Effector CD4-positive, alpha-beta T cell (primary cell): ENCODE data around the gene HTR5A.

Experiments used
- DNase-seq: peaks from one replicate; pipeline ENCODE4 v3.0.0-alpha.2; 2020

Gene HTR5A

DNA sequence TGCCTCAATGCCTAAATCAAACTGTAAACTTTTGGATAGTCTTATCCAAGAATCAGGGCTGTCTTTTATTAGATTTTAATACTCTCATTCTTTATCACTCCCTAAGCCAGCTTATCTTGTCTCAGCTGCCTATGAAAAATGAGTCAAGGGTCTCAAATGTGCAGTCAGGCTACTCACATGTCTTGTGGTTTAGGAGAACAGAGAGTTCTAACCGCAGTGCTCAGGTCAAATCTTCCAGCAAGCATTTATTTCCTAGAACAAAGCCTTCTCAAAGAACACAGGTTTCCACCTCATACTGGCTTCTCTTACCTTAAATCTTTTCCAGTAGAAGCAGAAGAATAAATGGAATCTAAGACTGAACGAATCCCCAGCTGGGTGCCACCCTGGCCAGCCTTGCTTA lies 23.5 kb downstream of the HTR5A start:
- no peak for DNase-seq

DNA sequence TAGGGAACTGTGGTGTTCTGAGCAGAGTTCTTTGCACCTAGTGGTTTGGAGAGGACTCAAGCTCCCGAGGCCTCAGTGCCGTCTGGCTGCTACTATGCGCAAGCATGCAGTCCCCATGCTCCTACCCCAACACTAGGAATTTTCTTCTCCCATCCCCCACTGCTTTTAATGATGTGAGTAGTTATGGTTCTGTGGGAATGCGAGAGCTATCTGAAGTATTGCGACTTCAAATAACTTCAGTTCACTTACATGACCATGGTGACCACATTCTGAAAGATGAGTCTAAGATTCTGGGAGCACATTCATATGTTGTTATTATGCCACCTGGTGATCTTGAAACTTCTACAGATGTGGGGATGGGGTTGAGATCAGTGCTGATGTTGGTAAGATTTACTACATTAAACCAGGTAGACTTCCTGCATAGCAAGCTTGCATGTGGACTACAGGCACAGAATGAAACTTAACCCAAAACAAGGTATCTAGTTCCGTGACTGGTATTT lies 24.6 kb downstream of the HTR5A start:
- DNase-seq, result no peak

DNA sequence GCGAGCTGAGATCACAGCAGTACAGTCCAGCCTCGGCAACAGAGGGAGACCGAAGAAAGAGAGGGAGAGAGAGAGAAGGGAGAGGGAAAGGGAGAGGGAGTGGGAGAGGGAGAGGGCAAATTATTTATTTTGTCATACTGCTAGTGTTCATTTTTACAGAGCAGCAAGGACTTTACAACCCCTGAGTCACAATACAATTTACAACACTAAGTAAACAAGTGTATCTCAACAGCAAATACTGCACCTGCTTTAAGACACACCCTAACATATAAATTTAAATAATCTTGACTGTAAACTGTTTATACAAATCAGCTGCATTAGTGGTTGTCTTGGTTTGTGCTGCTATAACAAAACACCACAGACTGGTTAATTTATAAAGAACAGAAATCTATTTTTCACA lies 27.2 kb downstream of the HTR5A start:
- DNase-seq, result no peak

DNA sequence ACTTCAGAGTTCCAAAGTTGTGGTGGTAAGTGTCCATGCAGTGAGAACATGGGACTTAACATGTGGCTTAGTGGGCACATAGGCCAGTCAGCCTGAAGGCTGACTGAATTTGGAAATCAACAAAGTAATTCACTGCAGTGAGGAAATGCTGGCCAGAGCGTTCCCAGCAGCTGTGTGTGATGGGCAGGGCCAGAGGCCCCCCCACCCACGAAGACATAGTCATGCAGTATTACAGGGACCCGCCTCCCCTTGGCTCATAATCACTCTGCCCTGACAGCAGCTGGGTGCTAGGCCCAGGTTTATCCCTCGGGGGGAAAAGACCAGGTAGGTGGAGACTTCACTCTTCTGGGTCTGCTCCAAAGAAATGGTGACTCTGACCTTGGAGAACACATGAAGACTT lies 33.7 kb downstream of the HTR5A start:
- no peak for DNase-seq

DNA sequence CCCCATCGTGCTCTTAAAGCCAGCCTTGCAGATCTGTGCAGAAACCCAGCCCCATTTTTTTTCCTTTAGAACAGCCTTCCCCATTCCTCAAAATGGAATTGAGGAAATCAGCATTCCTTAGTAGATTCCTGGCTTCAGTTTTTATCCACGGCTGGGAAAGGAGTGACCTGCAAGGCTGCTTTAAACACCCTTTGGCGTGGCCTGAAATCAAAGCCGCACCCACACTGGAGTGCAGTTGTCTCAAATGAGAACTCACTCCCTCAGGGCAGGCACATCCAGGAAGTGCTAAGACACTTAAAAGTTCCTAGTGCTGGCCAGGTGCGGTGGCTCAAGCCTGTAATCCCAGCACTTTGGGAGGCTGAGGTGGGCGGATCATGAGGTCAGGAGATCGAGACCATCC lies 34.8 kb downstream of the HTR5A start:
- DNase-seq, result no peak

DNA sequence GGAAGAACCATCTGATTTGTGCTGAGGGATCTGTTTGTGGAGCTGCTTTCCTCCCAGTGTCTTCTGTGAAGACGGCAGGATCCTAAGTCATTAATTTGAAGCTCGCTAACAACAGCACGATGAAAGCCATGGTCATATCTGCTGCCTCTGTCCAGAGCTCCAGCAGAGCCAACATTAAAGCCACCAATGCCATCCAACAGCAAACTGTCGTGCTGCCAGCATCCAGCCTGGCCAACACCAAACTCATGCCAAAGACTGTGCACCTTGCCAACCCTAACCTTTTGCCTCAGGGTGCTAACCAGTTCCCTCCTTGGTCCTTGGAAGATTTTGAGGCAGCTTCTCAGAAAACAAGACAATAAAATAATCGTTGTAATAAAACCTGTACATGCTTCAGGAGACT lies 36.2 kb downstream of the HTR5A start:
- DNase-seq, result no peak

DNA sequence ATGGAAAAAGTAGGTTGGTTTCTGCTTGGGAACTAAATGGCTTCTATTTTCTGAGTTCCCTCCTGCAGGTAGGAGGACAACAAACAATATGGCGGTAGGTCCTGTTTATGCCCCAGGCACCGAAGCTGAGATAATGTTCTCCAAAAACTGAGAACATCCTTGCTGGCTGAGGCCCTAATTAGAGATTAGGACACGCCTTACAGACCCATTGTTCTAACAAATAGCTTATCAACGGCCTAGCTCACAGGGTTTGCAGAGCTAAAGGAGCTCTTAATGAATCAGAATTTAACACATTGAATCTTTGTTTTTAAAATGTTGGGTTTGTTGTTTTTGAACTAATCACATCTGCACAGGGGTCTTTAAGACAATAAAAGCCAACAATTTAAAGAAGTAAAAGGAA lies 37.0 kb downstream of the HTR5A start:
- DNase-seq, result no peak

DNA sequence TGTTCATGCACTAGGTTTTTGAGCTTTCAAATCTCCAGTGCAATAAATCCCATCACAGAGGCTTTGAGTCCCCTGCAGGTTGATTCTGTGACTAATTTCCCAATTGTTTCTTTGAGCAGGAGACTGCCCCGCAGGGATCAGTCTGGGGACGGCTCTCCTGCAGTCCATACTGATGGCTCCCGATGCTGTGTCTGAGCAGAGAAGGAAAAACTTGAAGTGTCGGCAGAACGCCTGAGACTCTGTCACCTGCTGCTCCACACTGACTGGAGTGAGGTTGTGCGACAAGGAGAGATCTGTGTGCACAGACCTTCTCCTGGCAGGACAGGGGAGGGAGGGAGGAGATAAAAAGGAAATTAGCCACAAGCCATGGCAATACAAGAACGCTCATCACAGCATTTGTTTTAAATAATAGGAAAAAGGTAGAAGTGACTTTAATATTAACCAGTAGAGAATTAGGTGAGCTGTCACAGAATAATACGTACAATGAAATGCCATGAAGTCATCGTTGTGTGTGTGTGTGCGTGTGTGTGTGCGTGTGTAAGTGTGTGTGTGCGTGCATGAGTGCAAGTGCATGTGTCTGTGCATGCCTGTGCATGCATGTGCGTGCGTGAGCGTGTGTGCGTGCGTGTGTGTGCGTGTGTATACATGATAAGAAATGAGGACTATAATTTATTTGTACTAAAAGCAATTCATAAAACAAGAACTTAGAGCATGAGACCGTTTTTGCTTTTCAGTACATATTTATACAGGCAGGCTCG lies 38.2 kb downstream of the HTR5A start:
- DNase-seq, result no peak

DNA sequence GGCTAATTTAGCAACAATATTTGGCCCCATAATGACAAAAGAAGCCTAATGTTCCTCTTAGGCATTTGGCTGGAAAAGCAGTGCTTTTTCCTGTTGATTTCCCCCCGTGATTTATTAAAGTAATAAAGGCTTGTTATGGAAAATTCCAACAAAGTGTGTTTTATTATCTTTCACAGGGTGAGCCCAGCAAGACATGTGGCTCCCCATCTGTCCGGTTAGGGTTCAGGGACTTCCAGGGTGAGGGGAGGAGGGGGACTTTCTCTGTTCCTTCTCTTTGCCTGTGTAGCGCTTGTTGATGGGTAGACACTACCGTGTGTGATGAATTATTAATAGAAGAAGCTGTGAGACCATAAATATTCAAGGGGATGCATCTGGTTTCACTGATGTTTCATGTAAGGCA lies 39.0 kb downstream of the HTR5A start:
- DNase-seq, result no peak

DNA sequence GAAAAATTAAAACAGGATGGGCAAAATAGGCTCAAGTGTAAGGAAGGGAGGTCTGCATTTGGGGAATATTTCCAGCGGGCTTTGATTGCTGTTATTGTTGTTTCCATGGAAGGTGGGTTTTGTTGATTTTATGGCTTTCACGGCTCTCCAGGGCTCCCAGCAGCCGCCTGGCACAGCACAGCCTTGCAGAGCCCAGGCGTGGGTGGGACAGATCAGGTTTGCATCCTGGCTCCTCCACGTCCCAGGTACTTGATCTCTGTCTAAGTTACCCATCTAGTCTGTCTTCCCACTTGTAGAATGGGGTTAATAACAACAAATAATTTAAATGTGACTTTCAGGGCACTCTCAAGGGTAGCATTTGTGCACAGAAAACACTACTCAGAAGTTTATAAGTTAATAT lies 45.2 kb downstream of the HTR5A start:
- no peak for DNase-seq

DNA sequence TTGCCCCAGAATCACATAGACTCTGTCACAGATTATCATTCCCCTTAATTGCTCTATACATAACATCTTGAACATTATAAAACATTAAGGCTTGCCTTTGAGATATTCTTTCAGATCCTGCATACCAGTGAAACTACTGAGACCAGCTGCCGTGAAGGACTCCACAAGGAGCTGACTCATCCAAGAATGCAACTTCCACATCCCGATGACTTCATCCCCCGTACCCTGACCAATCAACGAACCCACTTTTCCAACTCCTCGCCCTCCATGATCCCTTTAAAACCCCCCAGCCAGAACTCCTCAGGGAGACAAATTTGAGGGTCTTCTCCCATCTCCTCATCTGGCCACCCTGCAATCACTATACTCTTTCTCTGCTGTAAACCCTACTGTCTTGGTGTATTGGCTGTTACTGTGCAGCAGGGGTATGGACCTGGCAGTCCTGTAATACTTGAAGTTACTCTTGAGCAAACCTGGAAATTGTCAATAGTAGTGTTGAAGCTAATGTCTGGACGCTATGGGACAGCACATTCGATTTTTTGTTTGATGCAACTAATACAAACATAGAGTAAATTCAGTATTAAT lies 49.8 kb downstream of the HTR5A start:
- no peak for DNase-seq

DNA sequence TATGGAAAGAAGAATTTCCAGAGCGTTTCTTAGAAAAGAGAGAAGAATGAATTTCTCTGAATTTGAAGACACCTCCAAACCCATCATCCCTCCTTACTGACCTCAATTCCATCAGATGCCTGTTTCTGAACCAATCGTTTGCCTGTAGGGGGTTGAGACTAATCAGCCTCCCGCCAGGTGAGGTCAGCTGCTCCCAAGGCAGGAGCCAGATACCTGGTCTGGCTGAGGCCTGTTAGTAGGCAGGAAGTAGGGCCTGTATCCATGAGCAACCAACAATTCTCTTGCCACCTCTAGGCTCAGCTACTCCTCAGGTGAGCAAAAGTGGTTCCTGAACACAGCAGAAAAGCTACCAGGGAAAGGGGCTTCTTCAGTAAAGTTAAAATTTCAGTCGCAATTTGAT lies 50.3 kb downstream of the HTR5A start:
- no peak for DNase-seq

DNA sequence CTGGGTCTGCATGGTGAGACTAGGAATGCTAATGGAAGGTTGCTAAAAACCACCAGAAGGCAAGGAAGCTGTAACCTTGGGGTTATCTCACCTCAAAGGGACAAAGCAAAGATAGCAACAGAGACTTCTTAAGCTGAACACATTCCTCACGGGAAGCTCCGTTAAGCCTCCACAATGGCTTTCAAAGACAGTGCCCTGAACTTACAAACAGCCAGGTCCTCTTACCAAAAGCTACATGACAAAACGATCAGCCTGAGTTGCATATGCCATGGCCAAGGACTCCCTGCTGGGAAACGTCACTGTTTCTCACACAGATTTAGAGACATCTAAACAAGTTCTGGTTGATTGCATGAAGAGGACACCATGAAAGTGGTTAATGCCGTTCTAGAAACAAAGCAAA lies 52.7 kb downstream of the HTR5A start:
- DNase-seq, result no peak

DNA sequence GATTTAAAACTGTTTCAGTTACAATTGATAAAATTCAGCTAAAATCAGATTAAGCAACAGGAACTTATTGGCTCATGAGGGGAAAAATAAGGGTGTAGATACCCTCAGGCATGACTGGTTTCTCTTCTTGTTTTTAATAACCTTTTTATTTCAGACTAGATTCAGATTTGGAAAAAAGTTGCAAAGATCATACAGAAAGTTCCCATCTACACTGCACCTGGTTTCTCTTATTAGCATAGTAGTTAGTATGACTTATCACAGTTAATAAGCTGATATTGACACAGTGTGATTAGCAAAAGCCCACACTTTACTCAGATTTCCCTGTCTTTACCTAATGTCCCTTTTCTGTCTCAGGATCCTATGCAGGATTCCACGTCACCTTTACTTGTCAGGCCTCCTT lies 53.3 kb downstream of the HTR5A start:
- no peak for DNase-seq

DNA sequence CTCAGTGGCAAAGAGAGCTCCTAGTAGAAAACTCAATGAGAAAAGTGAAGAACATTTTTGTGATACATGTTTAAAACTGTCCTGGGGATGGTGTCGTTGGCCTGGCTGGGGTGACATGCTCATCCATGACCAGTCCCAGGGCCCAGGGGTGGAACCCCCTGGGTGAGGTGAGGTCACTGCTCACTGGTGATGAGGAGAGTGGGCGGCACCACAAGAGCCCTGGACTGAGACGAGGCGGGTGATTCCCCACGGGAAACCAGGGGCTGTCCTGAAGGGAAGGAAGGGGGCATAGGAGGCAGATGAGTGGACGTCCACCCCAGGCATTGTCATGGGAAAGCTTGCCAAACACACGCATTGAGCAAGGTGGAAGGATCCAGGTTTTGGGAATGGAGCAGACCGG lies 54.6 kb downstream of the HTR5A start:
- DNase-seq, result no peak

DNA sequence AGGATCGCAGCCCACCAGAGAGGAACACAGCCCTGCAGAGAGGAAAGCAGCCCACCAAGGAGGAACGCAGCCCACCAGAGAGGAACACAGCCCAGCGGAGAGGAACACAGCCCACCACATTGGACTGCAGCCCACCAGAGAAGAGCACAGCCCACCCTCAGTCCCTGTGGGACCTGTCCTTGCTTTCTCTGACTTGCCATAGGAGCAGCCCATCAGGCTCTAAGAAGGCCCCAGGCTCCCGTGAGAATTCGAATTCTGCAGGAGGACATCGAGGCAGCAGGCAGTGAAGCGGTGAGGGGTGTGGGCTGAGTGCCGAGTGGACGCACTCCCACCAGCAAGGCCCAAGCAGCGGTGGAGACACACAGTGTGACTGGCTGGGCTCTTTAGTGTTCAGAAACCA lies 59.1 kb downstream of the HTR5A start:
- DNase-seq, result no peak

DNA sequence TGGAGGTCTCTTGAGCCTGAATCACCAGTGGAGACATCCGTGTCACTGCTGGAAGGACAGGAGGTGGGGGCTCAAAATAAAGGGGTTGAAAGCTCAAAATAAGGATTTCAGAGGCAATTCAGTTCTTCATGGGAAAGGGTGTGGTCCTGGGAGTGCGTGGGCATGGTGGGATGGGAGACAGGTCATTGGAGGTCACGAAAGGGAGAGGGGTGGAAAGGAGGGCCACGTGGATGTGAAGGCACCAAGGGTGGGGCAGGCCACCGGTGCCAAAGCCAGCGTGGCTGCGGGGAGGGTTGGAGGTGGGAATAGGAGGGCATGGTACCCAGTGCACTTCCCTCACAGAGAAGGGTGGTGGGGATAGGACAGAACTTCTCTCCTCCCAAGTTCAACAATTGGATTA lies 59.7 kb downstream of the HTR5A start:
- no peak for DNase-seq

DNA sequence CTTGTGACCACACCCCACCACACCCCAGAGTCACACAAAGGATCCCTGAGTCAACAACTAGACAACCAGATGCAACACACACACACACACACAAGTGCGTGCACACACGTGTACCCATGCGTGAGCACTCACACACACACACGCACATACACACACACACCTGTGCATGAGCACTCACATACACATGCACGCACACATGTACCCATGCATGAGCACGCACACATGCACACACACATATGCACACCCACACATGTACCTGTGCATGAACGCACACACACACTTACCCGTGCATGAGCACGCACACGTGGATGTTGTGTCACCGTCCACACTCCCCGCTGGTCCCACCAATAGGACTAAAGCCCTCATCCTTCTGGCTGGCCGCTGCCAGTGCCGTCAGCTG lies 60.4 kb downstream of the HTR5A start:
- no peak for DNase-seq

DNA sequence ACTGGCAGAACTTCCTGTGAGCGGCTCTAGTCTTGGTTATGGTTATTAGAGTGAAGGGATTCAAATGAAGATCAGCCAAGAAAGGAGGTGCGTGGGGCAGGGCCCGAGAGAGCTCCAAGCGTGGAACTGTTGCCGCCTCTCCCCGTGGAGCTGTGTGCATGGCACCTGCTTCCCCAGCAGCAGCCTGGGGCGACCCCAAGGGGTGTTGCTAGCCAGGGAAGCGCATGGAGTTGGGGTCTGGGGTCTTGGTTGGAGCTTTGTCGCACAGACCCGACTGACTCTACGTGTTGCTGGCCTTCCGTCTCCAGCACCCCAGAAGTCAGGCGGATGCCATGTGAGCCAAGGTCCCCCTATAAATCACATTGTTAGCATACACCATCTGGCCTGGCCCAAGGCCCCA lies 61.0 kb downstream of the HTR5A start:
- DNase-seq, result no peak

DNA sequence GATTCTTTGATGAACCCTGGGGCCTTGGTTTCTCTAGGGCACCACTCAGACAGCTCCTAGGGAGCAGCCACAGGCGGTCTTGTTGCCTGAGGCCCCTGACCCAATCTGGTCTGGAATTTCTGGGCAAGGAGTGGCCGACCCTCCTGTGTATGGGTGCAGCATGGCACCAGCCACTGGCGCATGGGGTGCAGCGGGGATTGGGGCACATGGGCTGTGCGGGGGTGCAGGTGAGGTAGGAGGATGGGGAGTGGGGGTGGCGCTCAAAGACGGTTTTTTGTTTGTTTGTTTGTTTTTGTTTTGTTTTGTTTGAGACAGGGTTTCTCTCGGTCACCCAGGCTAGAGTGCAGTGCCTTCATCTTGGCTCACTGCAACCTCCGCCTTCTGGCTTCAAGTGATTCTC lies 62.3 kb downstream of the HTR5A start:
- DNase-seq, result no peak

DNA sequence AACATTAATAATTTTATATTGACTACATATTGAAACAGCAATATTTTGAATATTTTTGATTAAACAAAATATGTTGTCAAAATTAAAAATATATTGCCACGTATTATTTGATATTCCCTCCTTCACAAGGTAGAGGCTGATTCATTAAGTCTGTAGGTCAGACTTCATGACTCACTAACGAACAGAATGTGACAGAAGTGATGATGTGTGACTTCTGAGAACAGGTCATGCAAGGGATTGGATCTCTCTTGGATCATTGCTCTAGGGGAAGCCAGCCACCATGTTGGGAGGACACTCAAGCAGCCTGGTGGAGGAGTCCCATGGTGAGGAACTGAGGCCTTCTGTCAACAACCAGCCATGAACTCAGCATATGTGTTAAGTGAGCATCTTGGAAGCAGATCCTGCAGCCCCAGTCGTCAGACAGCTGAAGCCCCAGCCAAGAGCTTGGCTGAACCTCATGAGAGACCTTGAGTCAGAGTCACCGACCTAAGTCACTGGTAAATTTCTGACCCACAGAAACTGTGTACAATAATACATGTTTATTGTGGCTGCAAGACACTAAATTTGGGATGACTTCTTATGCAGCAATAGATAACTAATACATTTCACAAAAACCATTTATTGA lies 66.6 kb downstream of the HTR5A start:
- DNase-seq, result no peak
